HepG2 (cell line): Measurements from ENCODE around the gene EEF1AKMT3. TPM values are rescaled to one million over a fixed set of nuclear protein-coding genes. Genes with fewer than 3 reads are reported as not detected.

Experiments used
- ATAC-seq: fragments of 200-7000 bp; cut with Tn5 transposase; 3 replicates; pipeline ENCODE4 v1.9.1; 2020; ENCODE audit warnings: mild to moderate bottlenecking, moderate library complexity
- BruUV-seq: library from RNA; stranded (reverse); fragments of 400-500 nt; replicated peaks from 2 replicates; lab custom pipeline; 2021; lab: Mats Ljungman, UMichigan
- CTCF ChIA-PET: fragments of 300-600 bp; formaldehyde crosslinking; extraction: SDS; loops from one replicate; lab custom pipeline; 2021; ENCODE audit warnings: low total read pairs, inconsistent platforms, low intra/inter-chr PET ratio; lab: Yijun Ruan, JAX
- POLR2A ChIA-PET: fragments of 350-600 bp; sonication (Branson Sonifier 250); formaldehyde crosslinking; loops from one replicate; lab custom pipeline; 2020; ENCODE audit warnings: antibody characterized with exemption, inconsistent platforms; lab: Yijun Ruan, JAX
- DNase-seq: peaks from one replicate; pipeline ENCODE4 v3.0.0-alpha.2; 2015; ENCODE audit warnings: low spot score
- FAIRE-seq: peaks from 3 replicates; lab custom pipeline; 2011; peaks lifted over from hg19 to GRCh38; lab: Jason Lieb, UNC
- H2AFZ ChIP-seq: one replicate; pipeline ENCODE4 v1.6.1; 2011; ENCODE audit warnings: low read length, inconsistent platforms
- H3K27ac ChIP-seq: fragments of 300-600 bp; 3 replicates; pipeline ENCODE4 v1.8.0; 2011; ENCODE audit warnings: mixed run types, mild to moderate bottlenecking, mixed read lengths, low read length, inconsistent platforms; ENCODE audit not compliant: insufficient read depth; ENCODE audit errors: extremely low read length
- H3K27me3 ChIP-seq, 2 experiments: fragments of 200-600 bp in 1 of 2; 2 replicates in 1 of 2; 3 replicates in 1 of 2; pipeline versions ENCODE4 v1.6.0 to v1.8.0; 2011; ENCODE audit warnings: low read length in 2 of 2, mild to moderate bottlenecking in 2 of 2, moderate library complexity in 2 of 2, inconsistent platforms in 1 of 2; ENCODE audit not compliant: insufficient read depth in 2 of 2, control insufficient read depth in 1 of 2
- H3K36me3 ChIP-seq, 2 experiments: fragments of 200-600 bp in 1 of 2; replicated peaks in 1 of 2; 2 replicates in 1 of 2; 3 replicates in 1 of 2; pipeline versions ENCODE4 v1.5.1 to v1.8.0; 2011; ENCODE audit warnings: low read length in 2 of 2, inconsistent platforms in 1 of 2; ENCODE audit not compliant: insufficient read depth in 2 of 2, control insufficient read depth in 1 of 2
- H3K4me1 ChIP-seq: 2 replicates; pipeline ENCODE4 v1.5.1; 2012; ENCODE audit warnings: low read length, inconsistent platforms; ENCODE audit not compliant: insufficient read depth
- H3K4me2 ChIP-seq: 2 replicates; pipeline ENCODE4 v1.6.0; 2011; ENCODE audit warnings: low read depth, low read length, inconsistent platforms
- H3K4me3 ChIP-seq, 3 experiments: fragments of 200-600 bp in 1 of 3; sonication (generic), shearing (Covaris generic) in 1 of 3; replicated peaks in 1 of 3; 2 replicates each; pipeline ENCODE4 v1.5.1; 2011 to 2016; ENCODE audit warnings: low read length in 3 of 3, inconsistent platforms in 2 of 3, low read depth in 2 of 3, mild to moderate bottlenecking in 2 of 3, control low read depth in 1 of 3, mixed read lengths in 1 of 3; ENCODE audit not compliant: insufficient read depth in 1 of 3
- H3K79me2 ChIP-seq: one replicate; pipeline ENCODE4 v1.6.1; 2011; ENCODE audit warnings: low read length, inconsistent platforms; ENCODE audit not compliant: insufficient read depth
- H3K9ac ChIP-seq: 2 replicates; pipeline ENCODE4 v1.6.0; 2011; ENCODE audit warnings: mild to moderate bottlenecking, low read depth, low read length, inconsistent platforms; ENCODE audit not compliant: insufficient read depth
- H3K9me3 ChIP-seq: 2 replicates; pipeline ENCODE4 v1.5.1; 2012; ENCODE audit warnings: mild to moderate bottlenecking, low read length
- H4K20me1 ChIP-seq: 2 replicates; pipeline ENCODE4 v1.6.0; 2011; ENCODE audit warnings: inconsistent platforms, mild to moderate bottlenecking, low read length, moderate library complexity; ENCODE audit not compliant: insufficient read depth
- ATF7-NPFF ChIP-seq: sonication (generic); formaldehyde crosslinking; IDR thresholded peaks from 2 replicates; pipeline ENCODE4 v1.8.1; 2023; ENCODE audit warnings: mild to moderate bottlenecking, low read depth, missing genetic modification reagents, moderate library complexity
- CBFB ChIP-seq: sonication (generic); formaldehyde crosslinking; IDR thresholded peaks from 2 replicates; pipeline ENCODE4 v1.4.0; 2020; ENCODE audit warnings: missing genetic modification reagents
- DRAP1 ChIP-seq: IDR thresholded peaks from 2 replicates; pipeline ENCODE4 v1.6.1; 2016; ENCODE audit warnings: missing genetic modification reagents, missing compliant biosample characterization
- IKZF4 ChIP-seq: sonication (generic); formaldehyde crosslinking; IDR thresholded peaks from 2 replicates; pipeline ENCODE4 v1.5.1; 2020; ENCODE audit warnings: borderline replicate concordance, mild to moderate bottlenecking, low read depth, missing genetic modification reagents; ENCODE audit errors: not compliant biosample characterization
- JARID2 ChIP-seq: sonication (generic); formaldehyde crosslinking; IDR thresholded peaks from 2 replicates; pipeline ENCODE4 v1.8.1; 2023; ENCODE audit warnings: missing genetic modification reagents, inconsistent platforms; ENCODE audit not compliant: insufficient replicate concordance
- KDM2A ChIP-seq: sonication (generic); formaldehyde crosslinking; IDR thresholded peaks from 2 replicates; pipeline ENCODE4 v1.4.0; 2020; ENCODE audit warnings: low read depth, missing genetic modification reagents, borderline replicate concordance
- MED8 ChIP-seq: sonication (generic); formaldehyde crosslinking; IDR thresholded peaks from 2 replicates; pipeline ENCODE4 v1.8.1; 2023; ENCODE audit warnings: mild to moderate bottlenecking, missing genetic modification reagents; ENCODE audit not compliant: insufficient replicate concordance
- NFE2 ChIP-seq: sonication (generic); formaldehyde crosslinking; IDR thresholded peaks from 2 replicates; pipeline ENCODE4 v1.4.0; 2020; ENCODE audit warnings: missing genetic modification reagents
- REL ChIP-seq: sonication (generic); formaldehyde crosslinking; conservative IDR thresholded peaks from 2 replicates; pipeline ENCODE4 v1.8.0; 2022; ENCODE audit warnings: mild to moderate bottlenecking, missing genetic modification reagents, moderate library complexity
- STAT5B ChIP-seq: sonication (generic); formaldehyde crosslinking; IDR thresholded peaks from 2 replicates; pipeline ENCODE4 v1.4.0; 2020; ENCODE audit warnings: missing genetic modification reagents
- THYN1 ChIP-seq: sonication (generic); formaldehyde crosslinking; IDR thresholded peaks from 2 replicates; pipeline ENCODE4 v1.8.1; 2023; ENCODE audit warnings: low read depth, mild to moderate bottlenecking, moderate library complexity, missing genetic modification reagents, borderline replicate concordance
- YY1 ChIP-seq: IDR thresholded peaks from 2 replicates; pipeline ENCODE4 v1.6.1; 2011; ENCODE audit warnings: low read length, low read depth, moderate library complexity, mild to moderate bottlenecking; ENCODE audit not compliant: insufficient read depth, insufficient replicate concordance
- ZNF674 ChIP-seq: sonication (generic); formaldehyde crosslinking; IDR thresholded peaks from 2 replicates; pipeline ENCODE4 v1.5.0; 2020; ENCODE audit warnings: low read depth, mild to moderate bottlenecking, missing genetic modification reagents
- ZNF839 ChIP-seq: sonication (generic); formaldehyde crosslinking; IDR thresholded peaks from 2 replicates; pipeline ENCODE4 v1.4.0; 2020; ENCODE audit warnings: missing genetic modification reagents, mild to moderate bottlenecking, borderline replicate concordance
- ZZZ3 ChIP-seq: sonication (generic); formaldehyde crosslinking; IDR thresholded peaks from 2 replicates; pipeline ENCODE4 v1.4.0; 2020; ENCODE audit warnings: missing genetic modification reagents, mild to moderate bottlenecking, borderline replicate concordance
- WGBS: methylation state at CpG from one replicate; pipeline ENCODE4 v1.1.6; 2017; ENCODE audit warnings: low lambda C conversion rate; 5-methylcytosine and 5-hydroxymethylcytosine counted together
- in situ Hi-C: cut with HindIII; loops from 2 replicates; pipeline ENCODE4 v1.10.0; 2017; ENCODE audit warnings: low pct_unique_long_range_greater_than_20kb; ENCODE audit not compliant: extremely low pct_ligation_motif_present
- intact Hi-C: fragments of 100-400 bp; cut with micrococcal nuclease; formaldehyde crosslinking; loops from one replicate; pipeline ENCODE4 v1.10.0; 2022; ENCODE audit not compliant: unreplicated experiment
- polyA plus RNA-seq, 8 experiments: library from polyadenylated mRNA; depleted of rRNA in 3 of 8; stranded (reverse) in 7 of 8; unstranded in 1 of 8; fragments of >200 nt; fragmentation: Illumina TruSeq in 4 of 8; extraction: Trizol in 4 of 8; gene quantifications; 2 replicates each; pipeline versions ENCODE4 v1.2.1 to v1.2.3, GENCODE V29; 2011 to 2016; ENCODE audit warnings: low read depth in 4 of 8, missing spikeins in 1 of 8, mixed read lengths in 1 of 8; ENCODE audit not compliant: insufficient read depth in 1 of 8
- total RNA-seq, 5 experiments: library from RNA; depleted of rRNA; stranded (reverse); fragments of >200 nt; fragmentation: Illumina TruSeq; extraction: Trizol; gene quantifications; 2 replicates each; pipeline ENCODE4 v1.2.3, GENCODE V29; 2016; ENCODE audit warnings: low read depth in 1 of 5

EEF1AKMT3 gene
- total and polyA plus RNA-seq, 2 of the 13 experiments (the other 11 are each of a cell fraction or from before 2014, with no cell fraction given), result 4.7 to 11.4 TPM

- Histone ChIP-seq H3K36me3 (no peaks in the 10 kb centered on the region), H3K4me2 (no peak overlapping the region), H3K4me3 (no peak overlapping the region), H3K27ac (no peak overlapping the region), H3K27me3 (peaks cover 6 to 43% of the 10 kb centered on the region in 2 experiments), H3K4me1 (peaks cover 24% of the 10 kb centered on the region), H2AFZ (no peak overlapping the region), H3K79me2 (no peaks in the 10 kb centered on the region), H3K9ac (no peak overlapping the region), H4K20me1 (no peaks in the 10 kb centered on the region), H3K9me3 (no peaks in the 10 kb centered on the region)
- no peak for ATAC-seq
- no peak for FAIRE-seq
- no peak for DNase-seq
- no TSS peak for BruUV-seq
- ChIA-PET POLR2A (no interaction called here), CTCF (no interaction called here)
- 18% methylated on average over 18 of the region's 19 CpGs for WGBS
- TF ChIP-seq NFE2 (CRISPR knock-in tag), result no peak
- TF ChIP-seq THYN1 (CRISPR knock-in tag), result no peak
- TF ChIP-seq ZNF839, result no peak
- no peak for TF ChIP-seq STAT5B (CRISPR knock-in tag)
- no peak for TF ChIP-seq ZNF674 (CRISPR knock-in tag)
- no peak for TF ChIP-seq DRAP1 (CRISPR knock-in tag)
- no peak for TF ChIP-seq MED8
- no peak for TF ChIP-seq IKZF4 (CRISPR knock-in tag)
- intact Hi-C loops, result no loop called here
- in situ Hi-C loops, result no loop called here
Observed at GRCh38 chr12:57731411-57732080, 40.9 kb upstream of the EEF1AKMT3 start.

- H3K4me2 ChIP-seq, result no peak overlapping the region
- H3K4me3 ChIP-seq, result no peak overlapping the region
- H3K27me3 ChIP-seq, result peaks cover 9 to 50% of the 10 kb centered on the region in 2 experiments
- 25% methylated on average over 4 of the region's 4 CpGs for WGBS
- CTCF ChIA-PET, result no interaction called here
- intact Hi-C loops (no loop called here), in situ Hi-C loops (no loop called here)
- no peak for FAIRE-seq
- no peaks in the 10 kb centered on the region for H3K9me3 ChIP-seq
- POLR2A ChIA-PET, result no interaction called here
- H2AFZ ChIP-seq, result no peak overlapping the region
- no peak for ATAC-seq
- no TSS peak for BruUV-seq
- H3K36me3 ChIP-seq, result no peaks in the 10 kb centered on the region
- DNase-seq, result no peak
- H4K20me1 ChIP-seq, result no peaks in the 10 kb centered on the region
- no peak overlapping the region for H3K27ac ChIP-seq
- peaks cover 31% of the 10 kb centered on the region for H3K4me1 ChIP-seq
- TF ChIP-seq REL (no peak), YY1 (no peak), JARID2 (CRISPR knock-in tag) (no peak), ZNF839 (no peak), ZZZ3 (CRISPR knock-in tag) (no peak), ATF7-NPFF (CRISPR knock-in tag) (no peak), KDM2A (CRISPR knock-in tag) (no peak), CBFB (CRISPR knock-in tag) (no peak)
- no peaks in the 10 kb centered on the region for H3K79me2 ChIP-seq
- H3K9ac ChIP-seq, result no peak overlapping the region
Observed at GRCh38 chr12:57732270-57732669, 40.1 kb upstream of the EEF1AKMT3 start.
